Measurements from ENCODE around the gene CFHR4. TPM values are rescaled to one million over a fixed set of nuclear protein-coding genes. Genes with fewer than 3 reads are reported as not detected.
A peak's percentile ranks its signal among the peaks of the same experiment; 100 is the strongest.
"Not testable (repeated sequence)": the region's sequence is repeated elsewhere in the genome, so short reads cannot be mapped to it uniquely, and the experiment has no call there.

The CFHR4 gene
- total RNA-seq, 1 donor from 2014 or later = not detected

GRCh38 chr1:196890668-196891067 is 2.8 kb downstream of the CFHR4 start:
- H3K36me3 ChIP-seq (ENCODE audit: control insufficient read depth, insufficient read depth, low read length) = no peaks in the 10 kb centered on the region
- DNase-seq (ENCODE audit: low read depth) = no peak
- TF ChIP-seq CTCF (IDR thresholded peaks at IDR 0.05; ENCODE audit: insufficient read depth, low read length, poor library complexity, severe bottlenecking) = no peak
- no peaks in the 10 kb centered on the region for H3K27me3 ChIP-seq (ENCODE audit: control insufficient read depth, insufficient read depth, low read length)
- H3K4me3 ChIP-seq (ENCODE audit: low read depth, low read length) = no peak overlapping the region

GRCh38 chr1:196891251-196891650 is 3.4 kb downstream of the CFHR4 start:
- no peak overlapping the region for H3K4me3 ChIP-seq (ENCODE audit: low read depth, low read length)
- DNase-seq (ENCODE audit: low read depth) = no peak
- H3K36me3 ChIP-seq (ENCODE audit: control insufficient read depth, insufficient read depth, low read length) = no peaks in the 10 kb centered on the region
- no peak for TF ChIP-seq CTCF (IDR thresholded peaks at IDR 0.05; ENCODE audit: insufficient read depth, low read length, poor library complexity, severe bottlenecking)
- no peaks in the 10 kb centered on the region for H3K27me3 ChIP-seq (ENCODE audit: control insufficient read depth, insufficient read depth, low read length)

DNA sequence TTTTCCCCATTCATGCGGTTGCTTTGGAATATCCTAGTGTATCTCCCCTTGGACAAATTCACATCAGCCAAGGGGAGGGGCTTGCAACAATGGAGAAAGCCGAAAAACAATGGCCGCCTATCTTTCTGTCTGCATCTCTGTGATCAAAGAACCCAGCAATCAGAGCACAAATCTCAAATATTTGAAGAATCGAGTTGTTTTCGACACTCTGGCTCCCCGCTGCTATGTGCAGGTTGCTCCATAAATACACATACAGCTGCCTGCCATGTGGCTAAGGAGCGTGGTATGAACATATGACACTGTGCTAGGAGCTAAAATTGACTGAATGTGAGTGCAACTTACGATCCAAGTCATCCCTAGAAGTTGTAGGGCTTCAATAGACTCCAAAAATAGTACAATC is 8.5 kb downstream of the CFHR4 start:
- no peaks in the 10 kb centered on the region for H3K36me3 ChIP-seq (ENCODE audit: control insufficient read depth, insufficient read depth, low read length)
- no peak for TF ChIP-seq CTCF (IDR thresholded peaks at IDR 0.05; ENCODE audit: insufficient read depth, low read length, poor library complexity, severe bottlenecking)
- H3K4me3 ChIP-seq (ENCODE audit: low read depth, low read length) = no peak overlapping the region
- no peak for DNase-seq (ENCODE audit: low read depth)
- no peaks in the 10 kb centered on the region for H3K27me3 ChIP-seq (ENCODE audit: control insufficient read depth, insufficient read depth, low read length)

DNA sequence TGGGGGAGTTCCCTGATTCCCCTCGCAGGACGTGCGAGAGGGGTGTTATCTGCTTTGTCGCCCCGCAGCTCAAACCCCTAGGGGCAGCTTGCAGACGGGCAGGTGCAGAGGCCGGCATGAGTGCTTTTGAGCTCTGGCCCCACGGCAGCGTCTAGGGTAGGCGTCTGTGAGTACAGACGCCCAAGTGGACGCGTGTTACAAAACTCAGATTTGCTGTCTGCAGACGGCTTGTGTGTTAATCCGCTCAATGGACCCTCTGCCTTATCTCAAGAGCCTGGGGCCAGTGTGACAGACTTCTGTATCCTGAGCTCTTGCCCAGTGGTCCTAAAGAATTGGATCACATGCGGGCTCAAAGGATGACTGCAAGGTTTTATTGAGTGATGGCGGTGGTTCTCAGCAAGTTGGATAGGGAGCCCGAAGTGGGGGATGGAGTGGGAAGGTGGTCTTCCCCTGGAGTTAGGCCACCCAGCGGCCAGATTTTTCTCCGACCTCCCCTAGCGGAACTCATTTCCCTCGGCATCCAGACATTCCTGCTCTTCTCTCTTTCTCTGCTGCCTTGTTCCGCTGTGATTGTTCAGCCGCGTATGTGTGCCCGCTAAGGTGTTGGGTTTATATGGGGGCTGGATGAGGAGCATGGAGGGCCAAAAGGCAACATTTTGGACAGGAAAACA is 9.4 kb downstream of the CFHR4 start:
- H3K27me3 ChIP-seq (ENCODE audit: control insufficient read depth, insufficient read depth, low read length) = no peaks in the 10 kb centered on the region
- H3K36me3 ChIP-seq (ENCODE audit: control insufficient read depth, insufficient read depth, low read length) = no peaks in the 10 kb centered on the region
- TF ChIP-seq CTCF (IDR thresholded peaks at IDR 0.05; ENCODE audit: insufficient read depth, low read length, poor library complexity, severe bottlenecking) = peak; percentile 13
- peak overlapping the region; percentile 8 for H3K4me3 ChIP-seq (ENCODE audit: low read depth, low read length)
- no peak for DNase-seq (ENCODE audit: low read depth)

DNA sequence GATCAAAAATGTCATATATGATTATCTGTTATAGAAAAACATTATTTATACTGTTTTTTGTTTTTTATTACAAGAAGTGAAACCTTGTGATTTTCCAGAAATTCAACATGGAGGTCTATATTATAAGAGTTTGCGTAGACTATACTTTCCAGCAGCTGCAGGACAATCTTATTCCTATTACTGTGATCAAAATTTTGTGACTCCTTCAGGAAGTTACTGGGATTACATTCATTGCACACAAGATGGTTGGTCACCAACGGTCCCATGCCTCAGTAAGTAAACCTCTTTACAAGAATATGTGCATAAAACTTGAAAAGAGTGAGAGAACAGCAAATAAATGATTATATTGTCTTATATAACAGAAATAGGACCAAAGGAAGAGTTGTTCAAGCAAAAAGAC is 14.5 kb downstream of the CFHR4 start:
- H3K27me3 ChIP-seq (ENCODE audit: control insufficient read depth, insufficient read depth, low read length) = no peaks in the 10 kb centered on the region
- TF ChIP-seq CTCF (IDR thresholded peaks at IDR 0.05; ENCODE audit: insufficient read depth, low read length, poor library complexity, severe bottlenecking) = no peak

DNA sequence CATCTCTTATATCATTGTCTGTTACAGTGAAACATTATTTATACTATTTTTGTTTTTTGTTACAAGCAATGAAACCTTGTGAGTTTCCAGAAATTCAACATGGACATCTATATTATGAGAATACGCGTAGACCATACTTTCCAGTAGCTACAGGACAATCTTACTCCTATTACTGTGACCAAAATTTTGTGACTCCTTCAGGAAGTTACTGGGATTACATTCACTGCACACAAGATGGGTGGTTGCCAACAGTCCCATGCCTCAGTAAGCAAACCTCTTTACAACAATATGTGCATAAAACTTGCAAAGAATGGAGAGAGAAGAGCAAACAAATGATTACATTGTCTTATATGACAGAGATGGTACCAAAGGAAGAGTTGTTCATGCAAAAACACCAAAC is 22.4 kb downstream of the CFHR4 start:
- Histone ChIP-seq H3K4me3 (ENCODE audit: low read depth, low read length) (no peak overlapping the region), H3K36me3 (ENCODE audit: control insufficient read depth, insufficient read depth, low read length) (no peaks in the 10 kb centered on the region), H3K27me3 (ENCODE audit: control insufficient read depth, insufficient read depth, low read length) (no peaks in the 10 kb centered on the region)
- no peak for DNase-seq (ENCODE audit: low read depth)
- TF ChIP-seq CTCF (IDR thresholded peaks at IDR 0.05; ENCODE audit: insufficient read depth, low read length, poor library complexity, severe bottlenecking) = peak; percentile 6

More for the DNA sequence above, 14.5 kb downstream of the CFHR4 start:
- Histone ChIP-seq H3K4me3 (ENCODE audit: low read depth, low read length) (no peak overlapping the region), H3K36me3 (ENCODE audit: control insufficient read depth, insufficient read depth, low read length) (no peaks in the 10 kb centered on the region)
- no peak for DNase-seq (ENCODE audit: low read depth)

GRCh38 chr1:196912283-196912682 is 24.4 kb downstream of the CFHR4 start:
- H3K36me3 ChIP-seq (ENCODE audit: control insufficient read depth, insufficient read depth, low read length); DNase-seq (ENCODE audit: low read depth); H3K27me3 ChIP-seq (ENCODE audit: control insufficient read depth, insufficient read depth, low read length); H3K4me3 ChIP-seq (ENCODE audit: low read depth, low read length): not testable (repeated sequence)

DNA sequence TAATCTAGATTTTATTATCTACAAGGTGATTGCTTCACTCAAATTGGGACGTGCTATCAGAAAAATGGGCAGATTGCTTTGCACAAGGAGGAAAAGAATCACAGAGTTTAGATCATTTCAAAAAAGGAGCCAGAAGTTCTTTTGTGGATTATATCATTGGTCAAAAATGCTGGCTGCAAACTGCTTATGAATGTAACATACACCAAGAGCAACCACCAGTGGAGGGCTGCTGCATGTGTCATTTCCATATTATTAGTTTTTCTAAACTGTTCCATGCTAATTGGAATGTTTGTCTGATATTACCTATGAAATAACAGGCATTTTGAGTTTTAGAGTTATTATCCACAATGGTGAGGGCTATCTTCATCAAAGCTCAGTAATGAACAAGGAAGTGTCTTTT is 39.0 kb downstream of the CFHR4 start:
- H3K36me3 ChIP-seq (ENCODE audit: control insufficient read depth, insufficient read depth, low read length); H3K27me3 ChIP-seq (ENCODE audit: control insufficient read depth, insufficient read depth, low read length); H3K4me3 ChIP-seq (ENCODE audit: low read depth, low read length); DNase-seq (ENCODE audit: low read depth): not testable (repeated sequence)

DNA sequence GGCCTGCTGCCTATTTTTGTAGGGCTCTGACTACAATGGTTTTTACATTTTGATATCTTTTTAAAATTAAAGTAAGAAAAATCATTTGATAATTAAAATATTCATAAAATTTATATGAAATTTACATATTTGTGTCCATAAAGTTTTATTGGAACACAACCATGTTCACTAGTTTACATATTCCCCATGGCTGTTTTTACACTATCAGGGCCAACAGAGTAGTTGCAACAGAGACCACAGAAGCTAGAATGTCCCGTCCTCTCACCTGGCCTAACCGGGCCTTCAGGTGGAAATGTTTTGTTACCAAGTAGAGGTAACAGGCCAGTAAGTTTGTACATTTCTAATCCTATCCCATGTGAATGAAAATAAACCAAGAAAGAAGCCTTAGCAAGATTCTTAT is 45.0 kb downstream of the CFHR4 start:
- H3K36me3 ChIP-seq (ENCODE audit: control insufficient read depth, insufficient read depth, low read length); H3K27me3 ChIP-seq (ENCODE audit: control insufficient read depth, insufficient read depth, low read length); H3K4me3 ChIP-seq (ENCODE audit: low read depth, low read length); DNase-seq (ENCODE audit: low read depth): not testable (repeated sequence)

Data from kidney epithelial cell (primary cell).